ENCODE measurements around the gene SLC35E4.
A peak's percentile ranks its signal among the peaks of the same experiment; 100 is the strongest.

Gene SLC35E4

DNA sequence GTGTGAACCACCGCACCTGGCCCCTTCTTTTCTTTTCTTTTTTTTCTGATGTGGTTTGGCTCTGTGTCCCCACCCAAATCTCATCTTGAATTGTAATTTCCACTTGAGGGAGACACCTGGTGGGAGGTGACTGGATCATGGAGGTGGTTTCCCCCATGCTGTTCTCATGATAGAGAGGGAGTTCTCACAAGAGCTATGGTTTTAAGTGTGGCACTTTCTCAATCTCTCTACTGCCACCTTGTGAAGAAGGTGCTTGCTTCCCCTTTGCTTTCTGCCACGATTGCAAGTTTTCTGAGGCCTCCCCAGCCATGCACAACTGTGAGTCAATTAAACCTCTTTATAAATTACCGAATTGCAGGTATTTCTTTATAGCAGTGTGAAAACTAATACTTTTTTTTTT, 33.5 kb upstream of the SLC35E4 start:
- H3K4me1 ChIP-seq (ENCODE audit: control insufficient read depth, insufficient read depth, low read length): peaks cover 12% of the 10 kb centered on the region
- H3K9me3 ChIP-seq (ENCODE audit: control insufficient read depth, insufficient read depth, low read depth, low read length): peaks cover 3% of the 10 kb centered on the region; the same call in 1 of the 2 replicates
- no peaks in the 10 kb centered on the region for H3K27me3 ChIP-seq (ENCODE audit: control insufficient read depth, insufficient read depth, low read length)
- no peak overlapping the region for H3K9ac ChIP-seq (ENCODE audit: low read length)
- no peak overlapping the region for H3K4me3 ChIP-seq (ENCODE audit: low read depth, low read length)
- no peak overlapping the region for H3K27ac ChIP-seq (ENCODE audit: low read depth, low read length)
- no peaks in the 10 kb centered on the region for H3K36me3 ChIP-seq (ENCODE audit: control insufficient read depth, insufficient read depth, low read length)

GRCh38 chr22:30603801-30604200, 31.8 kb upstream of the SLC35E4 start:
- H3K27me3 ChIP-seq (ENCODE audit: control insufficient read depth, insufficient read depth, low read length): no peaks in the 10 kb centered on the region
- H3K9me3 ChIP-seq (ENCODE audit: control insufficient read depth, insufficient read depth, low read depth, low read length): no peaks in the 10 kb centered on the region
- no peak overlapping the region for H3K4me3 ChIP-seq (ENCODE audit: low read depth, low read length)
- no peak overlapping the region for H3K27ac ChIP-seq (ENCODE audit: low read depth, low read length)
- no peak overlapping the region for H3K9ac ChIP-seq (ENCODE audit: low read length)
- no peaks in the 10 kb centered on the region for H3K36me3 ChIP-seq (ENCODE audit: control insufficient read depth, insufficient read depth, low read length)
- peaks cover 28% of the 10 kb centered on the region for H3K4me1 ChIP-seq (ENCODE audit: control insufficient read depth, insufficient read depth, low read length)

DNA sequence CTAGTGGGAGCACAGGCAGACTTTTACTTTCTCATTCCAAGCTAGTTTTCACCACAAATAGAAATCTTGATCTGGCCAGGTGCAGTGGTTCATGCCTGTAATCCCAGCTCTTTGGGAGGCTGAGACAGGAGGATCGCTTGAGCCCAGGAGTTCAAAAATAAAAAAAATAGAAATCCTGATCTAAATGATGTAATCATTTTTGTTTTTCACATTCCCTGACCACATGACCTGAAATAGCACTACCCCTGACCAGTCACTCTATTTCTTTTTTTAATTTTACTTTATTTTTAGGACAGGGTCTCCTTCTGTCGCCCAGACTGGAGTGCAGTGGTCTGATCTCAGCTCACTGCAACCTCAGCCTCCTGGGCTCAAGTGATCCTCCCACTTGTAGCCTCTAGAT, 30.9 kb upstream of the SLC35E4 start:
- no peak overlapping the region for H3K27ac ChIP-seq (ENCODE audit: low read depth, low read length)
- H3K27me3 ChIP-seq (ENCODE audit: control insufficient read depth, insufficient read depth, low read length): no peaks in the 10 kb centered on the region
- no peaks in the 10 kb centered on the region for H3K9me3 ChIP-seq (ENCODE audit: control insufficient read depth, insufficient read depth, low read depth, low read length)
- no peaks in the 10 kb centered on the region for H3K36me3 ChIP-seq (ENCODE audit: control insufficient read depth, insufficient read depth, low read length)
- H3K9ac ChIP-seq (ENCODE audit: low read length): no peak overlapping the region
- H3K4me3 ChIP-seq (ENCODE audit: low read depth, low read length): no peak overlapping the region
- peaks cover 37% of the 10 kb centered on the region for H3K4me1 ChIP-seq (ENCODE audit: control insufficient read depth, insufficient read depth, low read length)

DNA sequence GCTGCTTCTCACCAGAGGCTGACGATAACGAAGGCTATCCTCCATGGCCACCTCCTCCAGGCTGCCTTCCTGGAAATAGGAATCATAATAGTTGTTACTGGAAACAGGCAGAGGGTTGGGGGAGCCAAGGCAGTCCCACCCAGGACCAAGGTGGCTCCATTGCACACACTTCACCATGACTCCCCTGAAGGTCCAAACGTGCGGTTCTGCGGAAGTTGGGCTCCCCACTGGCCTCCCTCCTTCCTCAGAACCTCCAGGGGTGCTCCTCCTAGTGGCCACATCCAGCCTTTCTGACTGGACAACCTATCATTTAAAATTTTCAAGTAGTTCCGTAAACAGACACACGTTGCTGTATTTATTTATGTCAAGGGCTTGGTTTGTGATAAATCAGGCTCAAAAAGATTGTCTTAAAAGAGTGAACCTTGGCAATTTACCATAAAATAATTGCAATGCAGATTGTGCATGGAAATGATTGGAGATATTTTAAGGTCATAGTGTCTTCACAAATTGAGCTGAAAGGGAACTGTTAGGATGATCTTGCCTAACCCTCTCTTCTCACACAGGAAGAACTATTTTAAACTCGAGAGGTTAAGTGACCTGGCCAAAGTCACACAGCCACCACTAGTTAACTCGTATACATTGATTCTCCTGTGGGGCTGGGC, 30.0 kb upstream of the SLC35E4 start:
- peaks cover 6% of the 10 kb centered on the region; the same call in 1 of the 2 replicates for H3K36me3 ChIP-seq (ENCODE audit: control insufficient read depth, insufficient read depth, low read length)
- H3K4me1 ChIP-seq (ENCODE audit: control insufficient read depth, insufficient read depth, low read length): peaks cover 41% of the 10 kb centered on the region
- H3K27ac ChIP-seq (ENCODE audit: low read depth, low read length): 0 out of 2 replicates have a peak overlapping the region, but pooled peaks have one; percentile 31
- H3K4me3 ChIP-seq (ENCODE audit: low read depth, low read length): peak overlapping the region; percentile 48
- H3K27me3 ChIP-seq (ENCODE audit: control insufficient read depth, insufficient read depth, low read length): no peaks in the 10 kb centered on the region
- peak overlapping the region; percentile 44 for H3K9ac ChIP-seq (ENCODE audit: low read length)
- H3K9me3 ChIP-seq (ENCODE audit: control insufficient read depth, insufficient read depth, low read depth, low read length): no peaks in the 10 kb centered on the region

GRCh38 chr22:30606455-30607299, 28.9 kb upstream of the SLC35E4 start, which contains the start of gene TCN2:
TSS of gene TCN2 (plus strand) at chr22:30607174. CDS start at chr22:30607332, 158 bp downstream.
- Histone ChIP-seq H3K27ac (ENCODE audit: low read depth, low read length) (peak within 1 kb of the TSS; percentile 35; the same call in 1 of the 2 replicates), H3K36me3 (ENCODE audit: control insufficient read depth, insufficient read depth, low read length) (peaks cover 16% of the 10 kb centered on the region), H3K27me3 (ENCODE audit: control insufficient read depth, insufficient read depth, low read length) (no peaks in the 10 kb centered on the region), H3K4me3 (ENCODE audit: low read depth, low read length) (peak within 1 kb of the TSS; percentile 61), H3K4me1 (ENCODE audit: control insufficient read depth, insufficient read depth, low read length) (peaks cover 41% of the 10 kb centered on the region), H3K9ac (ENCODE audit: low read length) (peak within 1 kb of the TSS; percentile 73), H3K9me3 (ENCODE audit: control insufficient read depth, insufficient read depth, low read depth, low read length) (no peaks in the 10 kb centered on the region)

DNA sequence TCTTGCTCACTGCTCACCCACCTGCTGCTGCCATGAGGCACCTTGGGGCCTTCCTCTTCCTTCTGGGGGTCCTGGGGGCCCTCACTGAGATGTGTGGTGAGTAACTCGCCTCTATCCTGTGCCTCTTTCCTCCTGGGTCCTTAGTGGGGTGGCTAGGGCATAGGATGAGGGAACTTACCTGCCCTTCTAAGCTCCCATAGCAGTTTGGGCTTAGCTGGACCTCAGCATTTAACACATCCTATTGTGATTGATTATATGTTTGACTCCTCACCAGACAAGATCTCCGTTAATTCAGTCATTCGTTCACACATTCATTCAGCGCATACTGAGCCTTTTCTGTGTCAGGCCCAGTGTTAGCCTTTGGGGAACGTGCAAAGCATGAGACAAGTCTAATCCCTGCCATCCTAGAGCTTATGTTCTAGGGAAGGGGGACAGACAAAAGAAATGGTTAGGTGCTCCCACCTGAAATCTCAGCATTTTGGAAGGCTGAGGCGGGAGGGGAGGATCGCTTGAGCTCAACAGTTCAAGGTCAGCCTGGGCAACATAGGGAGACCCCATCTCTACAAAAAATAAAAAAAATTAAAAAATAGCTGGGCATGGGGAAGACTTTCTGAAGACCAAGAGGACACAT, 28.2 kb upstream of the SLC35E4 start:
- Histone ChIP-seq H3K27ac (ENCODE audit: low read depth, low read length) (peak overlapping the region; percentile 17; the same call in 1 of the 2 replicates), H3K9me3 (ENCODE audit: control insufficient read depth, insufficient read depth, low read depth, low read length) (no peaks in the 10 kb centered on the region), H3K4me3 (ENCODE audit: low read depth, low read length) (peak overlapping the region; percentile 61), H3K36me3 (ENCODE audit: control insufficient read depth, insufficient read depth, low read length) (peaks cover 17% of the 10 kb centered on the region), H3K4me1 (ENCODE audit: control insufficient read depth, insufficient read depth, low read length) (peaks cover 41% of the 10 kb centered on the region), H3K27me3 (ENCODE audit: control insufficient read depth, insufficient read depth, low read length) (no peaks in the 10 kb centered on the region), H3K9ac (ENCODE audit: low read length) (peak overlapping the region; percentile 71)

DNA sequence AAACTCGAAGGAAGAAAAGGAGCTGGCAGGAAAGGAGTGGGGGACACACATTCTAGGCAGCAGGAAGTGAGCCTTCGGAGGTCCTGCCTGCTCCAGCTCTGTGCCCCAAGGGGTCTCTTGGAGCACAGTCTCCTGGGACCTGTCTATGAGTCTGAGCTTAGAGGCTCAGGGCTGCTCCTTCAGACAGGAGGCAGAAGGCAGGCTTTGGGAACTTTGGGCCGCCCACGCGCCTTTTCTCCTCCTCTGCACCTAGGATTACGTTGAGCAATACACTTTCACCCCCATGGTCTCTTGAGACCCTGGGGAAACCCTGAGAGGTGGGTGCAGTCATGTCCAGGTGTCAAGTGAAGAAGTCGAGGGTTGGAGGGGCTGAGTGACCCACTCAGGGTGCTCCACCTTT, 27.6 kb upstream of the SLC35E4 start:
- peak overlapping the region; percentile 23 for H3K9ac ChIP-seq (ENCODE audit: low read length)
- H3K9me3 ChIP-seq (ENCODE audit: control insufficient read depth, insufficient read depth, low read depth, low read length): no peaks in the 10 kb centered on the region
- no peaks in the 10 kb centered on the region for H3K27me3 ChIP-seq (ENCODE audit: control insufficient read depth, insufficient read depth, low read length)
- peak overlapping the region; percentile 61; the same call in 1 of the 2 replicates for H3K4me3 ChIP-seq (ENCODE audit: low read depth, low read length)
- no peak overlapping the region for H3K27ac ChIP-seq (ENCODE audit: low read depth, low read length)
- H3K4me1 ChIP-seq (ENCODE audit: control insufficient read depth, insufficient read depth, low read length): peaks cover 41% of the 10 kb centered on the region
- H3K36me3 ChIP-seq (ENCODE audit: control insufficient read depth, insufficient read depth, low read length): peaks cover 22% of the 10 kb centered on the region

DNA sequence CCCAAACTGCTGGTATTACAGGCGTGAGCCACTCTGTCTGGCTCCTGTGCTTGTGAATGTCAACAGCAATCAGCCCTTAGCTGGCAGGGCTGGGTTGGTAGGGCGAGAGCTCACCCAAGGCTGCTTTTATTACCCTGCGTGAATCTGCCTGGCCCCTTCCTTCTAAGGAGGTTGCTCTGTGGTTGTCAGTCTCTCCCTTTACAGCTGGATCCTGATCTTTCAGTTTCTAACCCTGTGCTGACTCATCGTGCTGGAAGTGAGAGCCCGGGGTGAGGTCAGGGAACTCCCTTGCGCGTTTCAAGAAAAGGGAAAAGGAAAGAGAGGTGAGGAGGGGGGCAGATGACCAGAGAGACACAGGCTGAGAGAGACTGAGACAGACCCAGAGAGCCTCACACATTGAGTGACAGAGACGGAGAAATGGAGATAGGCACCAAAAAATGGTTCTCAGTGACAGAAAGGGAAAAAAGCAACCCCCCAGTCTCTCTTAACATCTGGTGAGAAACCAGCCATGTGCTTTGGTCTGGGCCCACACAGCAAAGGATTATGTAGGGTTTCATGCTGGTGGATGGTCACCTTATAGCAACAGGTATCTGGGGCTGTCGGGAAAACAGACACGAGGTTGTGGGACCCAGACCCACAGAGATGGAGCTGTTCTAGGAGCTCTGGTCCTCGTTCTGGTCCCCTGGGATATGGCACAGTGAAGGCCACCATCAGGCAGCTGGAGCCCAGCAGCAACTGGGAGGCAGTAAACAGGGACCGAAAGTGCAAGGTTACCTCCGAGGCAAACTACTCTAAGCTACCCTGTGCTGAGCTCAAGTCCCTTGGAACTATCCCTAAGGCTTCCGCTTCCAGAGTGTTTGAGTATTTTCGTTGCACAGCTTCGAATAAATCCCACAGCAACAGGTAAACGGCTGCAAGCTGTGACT, 26.1 kb upstream of the SLC35E4 start:
- peaks cover 41% of the 10 kb centered on the region for H3K4me1 ChIP-seq (ENCODE audit: control insufficient read depth, insufficient read depth, low read length)
- 0 out of 2 replicates have a peak overlapping the region, but pooled peaks have one; percentile 17 for H3K4me3 ChIP-seq (ENCODE audit: low read depth, low read length)
- peak overlapping the region; percentile 44 for H3K9ac ChIP-seq (ENCODE audit: low read length)
- H3K27me3 ChIP-seq (ENCODE audit: control insufficient read depth, insufficient read depth, low read length): no peaks in the 10 kb centered on the region
- H3K27ac ChIP-seq (ENCODE audit: low read depth, low read length): peak overlapping the region; percentile 49; the same call in 1 of the 2 replicates
- H3K9me3 ChIP-seq (ENCODE audit: control insufficient read depth, insufficient read depth, low read depth, low read length): no peaks in the 10 kb centered on the region
- H3K36me3 ChIP-seq (ENCODE audit: control insufficient read depth, insufficient read depth, low read length): peaks cover 35% of the 10 kb centered on the region

GRCh38 chr22:30610299-30610698, 25.3 kb upstream of the SLC35E4 start:
- Histone ChIP-seq H3K36me3 (ENCODE audit: control insufficient read depth, insufficient read depth, low read length) (peaks cover 40% of the 10 kb centered on the region), H3K4me1 (ENCODE audit: control insufficient read depth, insufficient read depth, low read length) (peaks cover 39% of the 10 kb centered on the region), H3K27me3 (ENCODE audit: control insufficient read depth, insufficient read depth, low read length) (no peaks in the 10 kb centered on the region), H3K9ac (ENCODE audit: low read length) (no peak overlapping the region), H3K9me3 (ENCODE audit: control insufficient read depth, insufficient read depth, low read depth, low read length) (no peaks in the 10 kb centered on the region), H3K4me3 (ENCODE audit: low read depth, low read length) (no peak overlapping the region), H3K27ac (ENCODE audit: low read depth, low read length) (no peak overlapping the region)

- H3K9ac ChIP-seq (ENCODE audit: low read length): no peak overlapping the region
- H3K9me3 ChIP-seq (ENCODE audit: control insufficient read depth, insufficient read depth, low read depth, low read length): no peaks in the 10 kb centered on the region
- H3K36me3 ChIP-seq (ENCODE audit: control insufficient read depth, insufficient read depth, low read length): peaks cover 48% of the 10 kb centered on the region
- H3K4me1 ChIP-seq (ENCODE audit: control insufficient read depth, insufficient read depth, low read length): peaks cover 31% of the 10 kb centered on the region
- no peaks in the 10 kb centered on the region for H3K27me3 ChIP-seq (ENCODE audit: control insufficient read depth, insufficient read depth, low read length)
- H3K4me3 ChIP-seq (ENCODE audit: low read depth, low read length): no peak overlapping the region
- no peak overlapping the region for H3K27ac ChIP-seq (ENCODE audit: low read depth, low read length)
Measured at GRCh38 chr22:30611197-30611596, 24.4 kb upstream of the SLC35E4 start.
